DMS 273 (cell line): ENCODE measurements around the gene CYLD.

ENCODE experiments used
- DNase-seq: peaks from one replicate; lab custom pipeline; 2025; ENCODE audit not compliant: unreplicated experiment; lab: John Stamatoyannopoulos, UW

Gene CYLD

DNA sequence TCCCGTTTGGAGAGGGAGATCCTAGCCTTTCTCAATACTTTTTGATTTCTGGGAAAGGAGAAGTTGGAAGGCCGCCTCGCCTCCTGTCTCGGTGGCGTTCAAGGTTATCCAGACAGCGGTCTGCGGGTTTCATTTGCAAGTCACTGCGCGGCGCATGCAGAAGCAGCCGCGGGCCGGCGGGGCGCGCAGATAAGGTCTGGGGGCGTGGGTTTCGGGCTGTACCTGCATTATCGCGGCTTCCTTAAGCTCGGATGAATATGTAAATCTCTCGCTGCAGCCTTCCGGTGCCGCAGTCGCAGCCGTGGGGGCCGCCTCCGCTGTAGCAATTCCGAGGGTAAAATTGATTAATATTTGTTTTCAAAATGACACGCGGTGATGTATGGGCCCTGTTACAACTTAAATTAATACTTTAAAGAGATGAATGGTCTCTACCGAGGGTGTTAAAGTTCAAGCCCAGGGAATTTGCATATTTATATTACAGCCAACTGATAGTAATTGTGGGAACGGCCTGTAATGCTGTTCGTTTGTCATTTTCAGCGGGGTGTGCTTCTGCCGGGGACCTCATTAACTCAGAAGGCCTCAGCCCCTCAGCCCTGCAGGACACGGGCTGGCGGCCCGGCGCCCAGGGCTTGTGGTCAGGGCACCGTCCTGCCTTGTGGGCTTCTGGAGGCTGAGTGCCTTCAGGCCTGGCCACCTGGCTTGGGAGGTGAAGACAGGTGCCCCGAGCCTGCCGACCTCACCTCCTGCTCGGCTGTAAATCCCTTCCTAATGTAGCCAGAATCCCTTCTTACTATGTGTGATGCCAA, 99.4 kb downstream of the CYLD start:
- DNase-seq, result no peak

DNA sequence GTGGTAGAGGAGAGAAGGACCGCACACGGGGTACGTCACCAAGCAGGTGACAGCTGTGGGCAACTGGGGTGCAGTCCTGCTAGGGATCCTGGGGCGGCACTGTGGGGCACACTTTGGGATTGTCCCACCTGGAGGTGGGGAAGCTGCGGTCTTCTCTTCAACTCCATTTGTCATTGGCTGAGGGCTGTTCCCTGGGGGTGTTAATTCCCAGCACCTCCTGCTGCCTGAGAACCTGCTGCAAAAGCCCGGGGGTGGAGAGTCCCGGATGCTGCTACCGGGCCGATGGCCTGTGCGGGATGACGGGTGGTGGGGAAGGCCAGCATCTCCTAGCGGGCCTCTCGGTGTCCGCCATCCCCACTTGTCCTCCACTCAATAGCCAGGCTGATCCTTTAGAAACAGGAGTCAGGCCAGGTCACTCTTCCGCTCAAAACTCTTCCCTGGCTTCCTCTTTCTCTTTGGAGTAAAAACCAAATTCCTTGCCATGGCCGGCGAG, 100.2 kb downstream of the CYLD start:
- no peak for DNase-seq

DNA sequence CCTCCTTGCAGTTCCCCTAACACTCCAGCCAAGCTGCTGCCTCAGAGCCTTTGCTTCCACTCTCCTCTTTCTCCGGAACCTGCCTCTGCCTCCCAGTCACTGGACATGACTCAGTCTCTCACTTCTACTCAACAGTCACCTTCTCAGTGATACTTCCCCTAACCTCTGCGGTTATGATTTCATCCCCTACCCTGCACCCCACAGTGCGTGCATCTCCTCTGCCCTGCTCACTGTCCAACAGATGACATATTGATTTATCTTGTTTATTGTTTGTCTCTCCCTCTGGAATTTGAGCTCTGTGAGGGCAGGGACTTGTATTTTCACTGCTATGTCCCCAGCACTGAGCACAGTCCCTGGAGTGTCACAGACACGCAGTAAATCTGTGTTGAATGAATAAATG, 100.7 kb downstream of the CYLD start:
- no peak for DNase-seq

- DNase-seq, result no peak
These were observed 103.0 kb downstream of the CYLD start for GRCh38 chr16:50844840-50845239.

DNA sequence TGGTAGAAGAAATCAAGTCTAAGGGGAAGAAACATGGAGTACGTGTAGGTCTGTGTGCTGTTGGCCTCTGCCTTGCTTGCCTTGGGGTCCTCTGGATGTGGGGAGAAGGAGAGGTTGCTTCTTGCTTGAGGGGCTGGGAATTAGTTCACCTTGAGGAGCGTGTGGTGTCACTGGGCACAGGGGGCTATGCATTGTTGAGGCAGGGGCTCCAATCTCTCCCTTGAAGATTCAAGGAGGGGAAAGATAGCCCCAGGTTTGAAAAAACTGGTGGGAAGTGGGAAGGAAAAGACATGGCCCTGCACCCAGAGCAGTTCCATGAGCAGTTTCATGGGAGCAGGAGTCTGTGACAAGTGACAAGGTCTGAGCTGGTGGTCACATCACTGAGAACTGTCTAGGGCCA, 103.4 kb downstream of the CYLD start:
- DNase-seq, result no peak

DNA sequence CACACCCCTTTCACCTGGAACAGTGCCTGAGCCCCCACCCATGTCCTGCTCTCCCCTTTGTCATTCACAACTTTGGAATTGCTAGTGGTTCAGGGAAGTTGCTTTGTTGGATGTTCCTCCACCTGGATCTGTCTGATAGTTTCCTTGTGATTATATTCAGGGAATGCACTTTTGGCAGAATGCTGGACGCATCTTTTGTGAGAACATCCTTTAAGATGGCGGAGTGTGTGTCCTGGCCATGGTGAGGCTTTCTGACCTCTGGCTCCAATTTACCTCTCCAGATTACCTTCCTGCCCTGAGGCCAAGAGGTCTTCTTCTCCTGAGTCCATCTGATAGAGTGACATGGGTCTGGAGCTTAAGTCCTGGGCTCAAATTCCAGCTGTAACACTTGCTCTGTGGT, 104.6 kb downstream of the CYLD start:
- no peak for DNase-seq

GRCh38 chr16:50847166-50847565, 105.3 kb downstream of the CYLD start:
- DNase-seq, result no peak

GRCh38 chr16:50848755-50849514, 107.0 kb downstream of the CYLD start:
- no peak for DNase-seq
